ENCODE results near the gene RPL13.

Gene RPL13

DNA sequence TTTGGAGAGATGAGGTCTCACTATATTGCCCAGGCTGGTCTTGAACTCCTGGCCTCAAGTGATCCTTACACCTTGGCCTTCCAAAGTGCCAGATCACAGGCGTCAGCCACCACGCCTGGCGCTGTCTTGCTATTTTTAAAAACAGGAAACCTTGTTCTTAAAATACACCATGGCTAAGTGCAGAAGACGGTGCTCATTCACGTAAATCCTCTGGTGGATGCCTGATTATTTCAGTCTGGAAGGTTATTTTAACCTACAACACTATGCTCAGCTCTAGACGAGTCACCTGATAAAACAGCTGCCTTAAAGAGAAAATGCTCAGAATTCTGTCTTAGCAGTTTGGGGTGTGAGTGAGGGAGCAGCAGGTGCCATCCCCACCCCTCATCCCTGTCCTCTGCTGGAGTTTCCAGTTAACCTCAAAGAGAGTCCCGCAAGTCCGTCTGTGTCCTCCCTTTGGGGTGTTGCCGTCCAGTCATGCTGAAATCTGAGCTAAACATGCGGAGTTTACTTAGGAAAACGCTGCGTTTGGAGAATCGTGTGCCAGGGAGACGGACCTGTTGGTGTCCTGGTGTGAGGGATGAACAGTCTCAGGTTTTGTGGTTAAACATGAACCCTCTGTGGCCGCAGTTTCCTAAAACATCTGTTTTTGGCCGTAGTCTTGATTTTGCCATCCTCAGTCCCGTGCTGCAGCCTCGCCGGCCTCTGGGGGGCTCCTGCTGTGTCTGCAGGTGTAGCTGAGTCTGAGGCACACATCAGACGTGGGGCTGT is 35.2 kb upstream of the RPL13 start:
- no peak overlapping the region for H3K27ac ChIP-seq
- TF ChIP-seq, protein P1, sequence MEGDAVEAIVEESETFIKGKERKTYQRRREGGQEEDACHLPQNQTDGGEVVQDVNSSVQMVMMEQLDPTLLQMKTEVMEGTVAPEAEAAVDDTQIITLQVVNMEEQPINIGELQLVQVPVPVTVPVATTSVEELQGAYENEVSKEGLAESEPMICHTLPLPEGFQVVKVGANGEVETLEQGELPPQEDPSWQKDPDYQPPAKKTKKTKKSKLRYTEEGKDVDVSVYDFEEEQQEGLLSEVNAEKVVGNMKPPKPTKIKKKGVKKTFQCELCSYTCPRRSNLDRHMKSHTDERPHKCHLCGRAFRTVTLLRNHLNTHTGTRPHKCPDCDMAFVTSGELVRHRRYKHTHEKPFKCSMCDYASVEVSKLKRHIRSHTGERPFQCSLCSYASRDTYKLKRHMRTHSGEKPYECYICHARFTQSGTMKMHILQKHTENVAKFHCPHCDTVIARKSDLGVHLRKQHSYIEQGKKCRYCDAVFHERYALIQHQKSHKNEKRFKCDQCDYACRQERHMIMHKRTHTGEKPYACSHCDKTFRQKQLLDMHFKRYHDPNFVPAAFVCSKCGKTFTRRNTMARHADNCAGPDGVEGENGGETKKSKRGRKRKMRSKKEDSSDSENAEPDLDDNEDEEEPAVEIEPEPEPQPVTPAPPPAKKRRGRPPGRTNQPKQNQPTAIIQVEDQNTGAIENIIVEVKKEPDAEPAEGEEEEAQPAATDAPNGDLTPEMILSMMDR (conservative IDR thresholded peaks at IDR 0.05), result no peak

GRCh38 chr16:89529097-89529496 is 31.4 kb upstream of the RPL13 start:
- TF ChIP-seq, protein P1 (conservative IDR thresholded peaks at IDR 0.05), result no peak

GRCh38 chr16:89530401-89531381 is 29.8 kb upstream of the RPL13 start:
- no peak overlapping the region for H3K27ac ChIP-seq
- TF ChIP-seq, protein P1 (conservative IDR thresholded peaks at IDR 0.05), result no peak

More at GRCh38 chr16:89529097-89529496, 31.4 kb upstream of the RPL13 start:
- H3K27ac ChIP-seq, result no peak overlapping the region

DNA sequence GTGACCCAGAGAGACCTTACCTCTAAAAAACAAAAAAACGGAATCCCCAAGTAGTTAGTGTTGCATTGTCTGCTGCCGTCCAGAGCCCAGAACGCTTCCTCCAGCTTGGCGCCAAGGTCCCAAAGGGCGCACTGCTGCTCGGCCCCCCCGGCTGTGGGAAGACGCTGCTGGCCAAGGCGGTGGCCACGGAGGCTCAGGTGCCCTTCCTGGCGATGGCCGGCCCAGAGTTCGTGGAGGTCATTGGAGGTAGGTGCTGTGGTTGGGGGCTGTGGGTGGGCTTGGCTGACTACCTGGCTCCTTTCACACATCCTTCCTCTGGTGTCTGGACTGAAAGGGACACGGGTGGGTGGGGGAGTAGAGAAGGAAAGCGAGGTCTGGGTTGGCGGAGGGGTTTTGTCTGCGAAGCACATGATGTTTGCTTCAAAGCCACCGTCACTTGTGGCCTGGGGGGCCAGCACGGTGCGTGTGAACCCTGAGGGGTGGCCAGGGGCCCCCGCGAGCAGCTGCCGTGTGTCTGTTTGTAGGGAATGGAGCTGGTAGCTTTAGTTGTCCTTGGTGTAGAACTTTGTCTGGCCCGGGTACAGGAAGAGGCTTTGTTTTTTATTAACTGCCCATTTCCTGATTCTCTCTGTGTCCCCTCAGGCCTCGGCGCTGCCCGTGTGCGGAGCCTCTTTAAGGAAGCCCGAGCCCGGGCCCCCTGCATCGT is 28.5 kb upstream of the RPL13 start:
- TF ChIP-seq, protein P1 (conservative IDR thresholded peaks at IDR 0.05), result no peak
- no peak overlapping the region for H3K27ac ChIP-seq

- no peak overlapping the region for H3K27ac ChIP-seq
- TF ChIP-seq, protein P1 (conservative IDR thresholded peaks at IDR 0.05), result no peak
Measured at GRCh38 chr16:89534252-89534756, 26.2 kb upstream of the RPL13 start.

GRCh38 chr16:89536371-89536770 is 24.1 kb upstream of the RPL13 start:
- H3K27ac ChIP-seq, result no peak overlapping the region
- TF ChIP-seq, protein P1 (conservative IDR thresholded peaks at IDR 0.05), result no peak
